Measurements from ENCODE around the gene TSSK6. TPM values are rescaled to one million over a fixed set of nuclear protein-coding genes. Genes with fewer than 3 reads are reported as not detected.
A peak's percentile ranks its signal among the peaks of the same experiment; 100 is the strongest.

Gene TSSK6
- polyA plus RNA-seq, 1 donor from 2014 or later, result 4.6 TPM

GRCh38 chr19:19528721-19529490 lies 13.6 kb upstream of the TSSK6 start, which contains the start of gene YJEFN3:
Gene YJEFN3, plus strand, starts transcription at chr19:19528911. Its CDS starts 22 bp downstream, at chr19:19528933.
- Mint-ChIP-seq H3K27ac (no peak within 1 kb of the TSS), H3K27me3 (no peaks in the 10 kb centered on the region), H3K4me1 (peaks cover 11 to 19% (median 15%) of the 10 kb centered on the region in 3 donors), H3K4me3 (peak within 1 kb of the TSS in 1 of 4 donors; percentile 63), H3K9me3 (no peaks in the 10 kb centered on the region), H3K36me3 (peaks cover 4% of the 10 kb centered on the region)

- Mint-ChIP-seq H3K27me3 (no peaks in the 10 kb centered on the region), H3K4me1 (peaks cover 11 to 21% (median 18%) of the 10 kb centered on the region in 3 donors), H3K27ac (no peak overlapping the region), H3K4me3 (peak overlapping the region in 1 of 4 donors; percentile 63), H3K36me3 (peaks cover 4% of the 10 kb centered on the region), H3K9me3 (no peaks in the 10 kb centered on the region)
These were observed 12.6 kb upstream of the TSSK6 start for GRCh38 chr19:19527674-19528625.

GRCh38 chr19:19527371-19527656 lies 12.0 kb upstream of the TSSK6 start:
- peaks cover 10 to 23% (median 21%) of the 10 kb centered on the region in 3 donors for H3K4me1 Mint-ChIP-seq
- no peaks in the 10 kb centered on the region for H3K27me3 Mint-ChIP-seq
- H3K27ac Mint-ChIP-seq, result no peak overlapping the region
- H3K36me3 Mint-ChIP-seq, result peaks cover 4% of the 10 kb centered on the region
- H3K9me3 Mint-ChIP-seq, result no peaks in the 10 kb centered on the region
- H3K4me3 Mint-ChIP-seq, result peak overlapping the region in 1 of 4 donors; percentile 78

- H3K27me3 Mint-ChIP-seq, result no peaks in the 10 kb centered on the region
- H3K36me3 Mint-ChIP-seq, result peaks cover 2% of the 10 kb centered on the region
- no peaks in the 10 kb centered on the region for H3K9me3 Mint-ChIP-seq
- H3K4me1 Mint-ChIP-seq, result peaks cover 6 to 19% (median 19%) of the 10 kb centered on the region in 3 donors
- H3K4me3 Mint-ChIP-seq, result peak overlapping the region in 2 of 4 donors; percentile 23 to 45
- H3K27ac Mint-ChIP-seq, result no peak overlapping the region
These were observed 11.4 kb upstream of the TSSK6 start for GRCh38 chr19:19526581-19527370.

GRCh38 chr19:19525611-19526380 lies 10.4 kb upstream of the TSSK6 start:
- Mint-ChIP-seq H3K27me3 (no peaks in the 10 kb centered on the region), H3K4me3 (no peak overlapping the region), H3K27ac (peak overlapping the region in 1 of 3 donors; percentile 23), H3K4me1 (peaks cover 10 to 20% (median 19%) of the 10 kb centered on the region in 3 donors), H3K9me3 (no peaks in the 10 kb centered on the region), H3K36me3 (peaks cover 2% of the 10 kb centered on the region)

GRCh38 chr19:19524053-19524452 lies 8.7 kb upstream of the TSSK6 start:
- peaks cover 3% of the 10 kb centered on the region for H3K36me3 Mint-ChIP-seq
- no peaks in the 10 kb centered on the region for H3K27me3 Mint-ChIP-seq
- H3K4me1 Mint-ChIP-seq, result peaks cover 17 to 27% (median 22%) of the 10 kb centered on the region in 3 donors
- peak overlapping the region in 2 of 3 donors; percentile 51 to 64 for H3K27ac Mint-ChIP-seq
- peak overlapping the region; percentile 29 to 90 (median 42) for H3K4me3 Mint-ChIP-seq
- H3K9me3 Mint-ChIP-seq, result no peaks in the 10 kb centered on the region

- Mint-ChIP-seq H3K27ac (peak overlapping the region in 2 of 3 donors; percentile 32 to 67), H3K4me1 (peaks cover 17 to 27% (median 22%) of the 10 kb centered on the region in 3 donors), H3K9me3 (no peaks in the 10 kb centered on the region), H3K36me3 (peaks cover 3% of the 10 kb centered on the region), H3K4me3 (peak overlapping the region in 2 of 4 donors; percentile 47 to 69), H3K27me3 (no peaks in the 10 kb centered on the region)
These were observed 7.8 kb upstream of the TSSK6 start for GRCh38 chr19:19523177-19523576.

- Mint-ChIP-seq H3K36me3 (peaks cover 3% of the 10 kb centered on the region), H3K27me3 (no peaks in the 10 kb centered on the region), H3K4me1 (peaks cover 21 to 30% (median 23%) of the 10 kb centered on the region in 3 donors), H3K9me3 (no peaks in the 10 kb centered on the region), H3K27ac (no peak overlapping the region), H3K4me3 (peak overlapping the region in 2 of 4 donors; percentile 55 to 60)
These were observed 5.6 kb upstream of the TSSK6 start for GRCh38 chr19:19520989-19521388.

GRCh38 chr19:19517235-19517619 lies 1.9 kb upstream of the TSSK6 start:
- Mint-ChIP-seq H3K4me1 (peaks cover 11 to 17% (median 12%) of the 10 kb centered on the region in 3 donors), H3K4me3 (peak overlapping the region; percentile 94 to 99 (median 98)), H3K27me3 (no peaks in the 10 kb centered on the region), H3K36me3 (peaks cover 2% of the 10 kb centered on the region), H3K27ac (no peak overlapping the region), H3K9me3 (no peaks in the 10 kb centered on the region)

- Mint-ChIP-seq H3K27me3 (no peaks in the 10 kb centered on the region), H3K4me1 (peaks cover 11 to 15% (median 12%) of the 10 kb centered on the region in 3 donors), H3K4me3 (peak within 1 kb of the TSS; percentile 94 to 99 (median 98)), H3K36me3 (peaks cover 2% of the 10 kb centered on the region), H3K27ac (peak within 1 kb of the TSS; percentile 88 to 97 (median 92)), H3K9me3 (no peaks in the 10 kb centered on the region)
These were observed 533 bp upstream of the TSSK6 start, which contains the start of gene NDUFA13 for GRCh38 chr19:19515642-19516519. Gene NDUFA13, plus strand, starts transcription at chr19:19516225. Its CDS starts 14 bp downstream, at chr19:19516239.

- no peaks in the 10 kb centered on the region for H3K36me3 Mint-ChIP-seq
- no peaks in the 10 kb centered on the region for H3K27me3 Mint-ChIP-seq
- no peaks in the 10 kb centered on the region for H3K9me3 Mint-ChIP-seq
- peak overlapping the region in 1 of 4 donors; percentile 55 for H3K4me3 Mint-ChIP-seq
- peak overlapping the region in 1 of 3 donors; percentile 62 for H3K27ac Mint-ChIP-seq
- peaks cover 5 to 9% (median 9%) of the 10 kb centered on the region in 3 donors for H3K4me1 Mint-ChIP-seq
These were observed 1.1 kb downstream of the TSSK6 start for GRCh38 chr19:19514215-19514657.

GRCh38 chr19:19513682-19514081 lies 1.7 kb downstream of the TSSK6 start:
- Mint-ChIP-seq H3K4me3 (peak overlapping the region in 1 of 4 donors; percentile 52), H3K36me3 (no peaks in the 10 kb centered on the region), H3K27ac (no peak overlapping the region), H3K9me3 (no peaks in the 10 kb centered on the region), H3K27me3 (no peaks in the 10 kb centered on the region), H3K4me1 (peaks cover 2 to 9% (median 8%) of the 10 kb centered on the region in 3 donors)

GRCh38 chr19:19510432-19510831 lies 4.9 kb downstream of the TSSK6 start:
- Mint-ChIP-seq H3K4me1 (peaks cover 0 to 5% (median 0%) of the 10 kb centered on the region in 3 donors), H3K9me3 (no peaks in the 10 kb centered on the region), H3K36me3 (peaks cover 1% of the 10 kb centered on the region), H3K4me3 (peak overlapping the region in 1 of 4 donors; percentile 26), H3K27ac (peak overlapping the region in 1 of 3 donors; percentile 89), H3K27me3 (no peaks in the 10 kb centered on the region)

Data from IgD-negative memory B cell (primary cell).